WTC11 (cell line): Measurements from ENCODE around the gene ABCC4.

Experiments
- CREB1 ChIP-seq: sonication (generic); formaldehyde crosslinking; IDR thresholded peaks from 2 replicates; pipeline ENCODE4 v1.8.0; 2023; ENCODE audit warnings: mild to moderate bottlenecking, missing genetic modification reagents
- ELF4 ChIP-seq: sonication (generic); formaldehyde crosslinking; IDR thresholded peaks from 2 replicates; pipeline ENCODE4 v1.8.1; 2022; ENCODE audit warnings: low read depth, mild to moderate bottlenecking, moderate library complexity, missing genetic modification reagents
- FOXP1 ChIP-seq: sonication (generic); formaldehyde crosslinking; IDR thresholded peaks from 2 replicates; pipeline ENCODE4 v1.8.0; 2022; ENCODE audit warnings: missing genetic modification reagents, mild to moderate bottlenecking, moderate library complexity, borderline replicate concordance
- NR3C1 ChIP-seq: sonication (generic); formaldehyde crosslinking; conservative IDR thresholded peaks from 2 replicates; pipeline ENCODE4 v1.8.1; 2023; ENCODE audit warnings: low read depth, mild to moderate bottlenecking, missing genetic modification reagents
- SP1 ChIP-seq: sonication (generic); formaldehyde crosslinking; conservative IDR thresholded peaks from 2 replicates; pipeline ENCODE4 v1.8.1; 2022; ENCODE audit warnings: missing genetic modification reagents
- ZNF263 ChIP-seq: sonication (generic); formaldehyde crosslinking; IDR thresholded peaks from 2 replicates; pipeline ENCODE4 v1.8.1; 2022; ENCODE audit warnings: low read depth, mild to moderate bottlenecking, moderate library complexity, missing genetic modification reagents
- ZNF423 ChIP-seq: fragments of 250-450 bp; sonication (Bioruptor Pico); IDR thresholded peaks from 2 replicates; pipeline ENCODE4 v2.1.2; 2022; ENCODE audit warnings: mild to moderate bottlenecking, moderate library complexity
- TF ChIP-seq, protein P1 (sequence below): sonication (generic); formaldehyde crosslinking; conservative IDR thresholded peaks from 2 replicates; pipeline ENCODE4 v1.8.1; 2023; ENCODE audit warnings: mild to moderate bottlenecking, low read depth, missing genetic modification reagents, moderate library complexity
- TF ChIP-seq, protein P2 (sequence below): fragments of 200-600 bp; IDR thresholded peaks from 2 replicates; pipeline ENCODE4 v1.8.0; 2022; ENCODE audit warnings: antibody characterized with exemption
- TF ChIP-seq, protein P3 (sequence below): sonication (generic); formaldehyde crosslinking; IDR thresholded peaks from 2 replicates; pipeline ENCODE4 v1.8.1; 2023; ENCODE audit warnings: mild to moderate bottlenecking, missing genetic modification reagents
- TF ChIP-seq, protein P4 (sequence below): sonication (generic); formaldehyde crosslinking; IDR thresholded peaks from 2 replicates; pipeline ENCODE4 v1.8.1; 2023; ENCODE audit warnings: mild to moderate bottlenecking, missing genetic modification reagents, moderate library complexity
- TF ChIP-seq, protein P5 (sequence below): sonication (generic); formaldehyde crosslinking; IDR thresholded peaks from 2 replicates; pipeline ENCODE4 v1.8.1; 2023; ENCODE audit warnings: mild to moderate bottlenecking, missing genetic modification reagents, moderate library complexity
- TF ChIP-seq, protein P6 (sequence below): sonication (generic); formaldehyde crosslinking; IDR thresholded peaks from 2 replicates; pipeline ENCODE4 v1.8.0; 2022; ENCODE audit warnings: mild to moderate bottlenecking, missing genetic modification reagents
- TF ChIP-seq, protein P7 (sequence below): sonication (generic); formaldehyde crosslinking; IDR thresholded peaks from 2 replicates; pipeline ENCODE4 v1.8.0; 2022; ENCODE audit warnings: mild to moderate bottlenecking, missing genetic modification reagents

DNA sequence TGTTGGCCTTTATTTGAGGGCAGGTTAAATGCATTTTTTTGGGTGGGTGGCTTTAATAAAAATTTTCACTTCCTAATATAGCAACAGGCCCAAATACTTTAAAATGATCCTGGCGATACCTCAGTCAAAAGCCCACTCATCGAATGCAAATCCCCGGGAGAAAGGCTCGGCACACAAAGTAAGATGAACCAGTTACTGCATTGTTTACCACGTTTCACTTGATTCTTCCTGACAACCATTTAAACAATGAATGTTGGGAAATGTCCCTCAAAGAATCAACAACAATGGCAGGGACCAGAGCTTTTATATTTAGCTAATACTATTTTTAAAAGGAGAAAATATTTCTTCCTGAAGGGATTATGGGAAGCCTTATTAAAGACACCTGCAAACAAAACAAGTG is 187.7 kb downstream of the ABCC4 start:
- TF ChIP-seq, protein P1, sequence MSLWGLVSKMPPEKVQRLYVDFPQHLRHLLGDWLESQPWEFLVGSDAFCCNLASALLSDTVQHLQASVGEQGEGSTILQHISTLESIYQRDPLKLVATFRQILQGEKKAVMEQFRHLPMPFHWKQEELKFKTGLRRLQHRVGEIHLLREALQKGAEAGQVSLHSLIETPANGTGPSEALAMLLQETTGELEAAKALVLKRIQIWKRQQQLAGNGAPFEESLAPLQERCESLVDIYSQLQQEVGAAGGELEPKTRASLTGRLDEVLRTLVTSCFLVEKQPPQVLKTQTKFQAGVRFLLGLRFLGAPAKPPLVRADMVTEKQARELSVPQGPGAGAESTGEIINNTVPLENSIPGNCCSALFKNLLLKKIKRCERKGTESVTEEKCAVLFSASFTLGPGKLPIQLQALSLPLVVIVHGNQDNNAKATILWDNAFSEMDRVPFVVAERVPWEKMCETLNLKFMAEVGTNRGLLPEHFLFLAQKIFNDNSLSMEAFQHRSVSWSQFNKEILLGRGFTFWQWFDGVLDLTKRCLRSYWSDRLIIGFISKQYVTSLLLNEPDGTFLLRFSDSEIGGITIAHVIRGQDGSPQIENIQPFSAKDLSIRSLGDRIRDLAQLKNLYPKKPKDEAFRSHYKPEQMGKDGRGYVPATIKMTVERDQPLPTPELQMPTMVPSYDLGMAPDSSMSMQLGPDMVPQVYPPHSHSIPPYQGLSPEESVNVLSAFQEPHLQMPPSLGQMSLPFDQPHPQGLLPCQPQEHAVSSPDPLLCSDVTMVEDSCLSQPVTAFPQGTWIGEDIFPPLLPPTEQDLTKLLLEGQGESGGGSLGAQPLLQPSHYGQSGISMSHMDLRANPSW (CRISPR knock-in tag) = no peak
- TF ChIP-seq, protein P2, sequence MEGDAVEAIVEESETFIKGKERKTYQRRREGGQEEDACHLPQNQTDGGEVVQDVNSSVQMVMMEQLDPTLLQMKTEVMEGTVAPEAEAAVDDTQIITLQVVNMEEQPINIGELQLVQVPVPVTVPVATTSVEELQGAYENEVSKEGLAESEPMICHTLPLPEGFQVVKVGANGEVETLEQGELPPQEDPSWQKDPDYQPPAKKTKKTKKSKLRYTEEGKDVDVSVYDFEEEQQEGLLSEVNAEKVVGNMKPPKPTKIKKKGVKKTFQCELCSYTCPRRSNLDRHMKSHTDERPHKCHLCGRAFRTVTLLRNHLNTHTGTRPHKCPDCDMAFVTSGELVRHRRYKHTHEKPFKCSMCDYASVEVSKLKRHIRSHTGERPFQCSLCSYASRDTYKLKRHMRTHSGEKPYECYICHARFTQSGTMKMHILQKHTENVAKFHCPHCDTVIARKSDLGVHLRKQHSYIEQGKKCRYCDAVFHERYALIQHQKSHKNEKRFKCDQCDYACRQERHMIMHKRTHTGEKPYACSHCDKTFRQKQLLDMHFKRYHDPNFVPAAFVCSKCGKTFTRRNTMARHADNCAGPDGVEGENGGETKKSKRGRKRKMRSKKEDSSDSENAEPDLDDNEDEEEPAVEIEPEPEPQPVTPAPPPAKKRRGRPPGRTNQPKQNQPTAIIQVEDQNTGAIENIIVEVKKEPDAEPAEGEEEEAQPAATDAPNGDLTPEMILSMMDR = no peak
- TF ChIP-seq, protein P3, sequence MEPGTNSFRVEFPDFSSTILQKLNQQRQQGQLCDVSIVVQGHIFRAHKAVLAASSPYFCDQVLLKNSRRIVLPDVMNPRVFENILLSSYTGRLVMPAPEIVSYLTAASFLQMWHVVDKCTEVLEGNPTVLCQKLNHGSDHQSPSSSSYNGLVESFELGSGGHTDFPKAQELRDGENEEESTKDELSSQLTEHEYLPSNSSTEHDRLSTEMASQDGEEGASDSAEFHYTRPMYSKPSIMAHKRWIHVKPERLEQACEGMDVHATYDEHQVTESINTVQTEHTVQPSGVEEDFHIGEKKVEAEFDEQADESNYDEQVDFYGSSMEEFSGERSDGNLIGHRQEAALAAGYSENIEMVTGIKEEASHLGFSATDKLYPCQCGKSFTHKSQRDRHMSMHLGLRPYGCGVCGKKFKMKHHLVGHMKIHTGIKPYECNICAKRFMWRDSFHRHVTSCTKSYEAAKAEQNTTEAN (CRISPR knock-in tag) = no peak
- no peak for TF ChIP-seq ZNF423 (CRISPR knock-in tag)
- TF ChIP-seq NR3C1 (CRISPR knock-in tag) = no peak
- no peak for TF ChIP-seq ELF4 (CRISPR knock-in tag)
- TF ChIP-seq, protein P4, sequence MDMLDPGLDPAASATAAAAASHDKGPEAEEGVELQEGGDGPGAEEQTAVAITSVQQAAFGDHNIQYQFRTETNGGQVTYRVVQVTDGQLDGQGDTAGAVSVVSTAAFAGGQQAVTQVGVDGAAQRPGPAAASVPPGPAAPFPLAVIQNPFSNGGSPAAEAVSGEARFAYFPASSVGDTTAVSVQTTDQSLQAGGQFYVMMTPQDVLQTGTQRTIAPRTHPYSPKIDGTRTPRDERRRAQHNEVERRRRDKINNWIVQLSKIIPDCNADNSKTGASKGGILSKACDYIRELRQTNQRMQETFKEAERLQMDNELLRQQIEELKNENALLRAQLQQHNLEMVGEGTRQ = no peak
- no peak for TF ChIP-seq ZNF263 (CRISPR knock-in tag)
- TF ChIP-seq, protein P5, sequence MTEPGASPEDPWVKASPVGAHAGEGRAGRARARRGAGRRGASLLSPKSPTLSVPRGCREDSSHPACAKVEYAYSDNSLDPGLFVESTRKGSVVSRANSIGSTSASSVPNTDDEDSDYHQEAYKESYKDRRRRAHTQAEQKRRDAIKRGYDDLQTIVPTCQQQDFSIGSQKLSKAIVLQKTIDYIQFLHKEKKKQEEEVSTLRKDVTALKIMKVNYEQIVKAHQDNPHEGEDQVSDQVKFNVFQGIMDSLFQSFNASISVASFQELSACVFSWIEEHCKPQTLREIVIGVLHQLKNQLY = no peak
- TF ChIP-seq, protein P6, sequence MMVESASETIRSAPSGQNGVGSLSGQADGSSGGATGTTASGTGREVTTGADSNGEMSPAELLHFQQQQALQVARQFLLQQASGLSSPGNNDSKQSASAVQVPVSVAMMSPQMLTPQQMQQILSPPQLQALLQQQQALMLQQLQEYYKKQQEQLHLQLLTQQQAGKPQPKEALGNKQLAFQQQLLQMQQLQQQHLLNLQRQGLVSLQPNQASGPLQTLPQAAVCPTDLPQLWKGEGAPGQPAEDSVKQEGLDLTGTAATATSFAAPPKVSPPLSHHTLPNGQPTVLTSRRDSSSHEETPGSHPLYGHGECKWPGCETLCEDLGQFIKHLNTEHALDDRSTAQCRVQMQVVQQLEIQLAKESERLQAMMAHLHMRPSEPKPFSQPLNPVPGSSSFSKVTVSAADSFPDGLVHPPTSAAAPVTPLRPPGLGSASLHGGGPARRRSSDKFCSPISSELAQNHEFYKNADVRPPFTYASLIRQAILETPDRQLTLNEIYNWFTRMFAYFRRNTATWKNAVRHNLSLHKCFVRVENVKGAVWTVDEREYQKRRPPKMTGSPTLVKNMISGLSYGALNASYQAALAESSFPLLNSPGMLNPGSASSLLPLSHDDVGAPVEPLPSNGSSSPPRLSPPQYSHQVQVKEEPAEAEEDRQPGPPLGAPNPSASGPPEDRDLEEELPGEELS = no peak
- TF ChIP-seq CREB1 (CRISPR knock-in tag) = no peak
- TF ChIP-seq, protein P7, sequence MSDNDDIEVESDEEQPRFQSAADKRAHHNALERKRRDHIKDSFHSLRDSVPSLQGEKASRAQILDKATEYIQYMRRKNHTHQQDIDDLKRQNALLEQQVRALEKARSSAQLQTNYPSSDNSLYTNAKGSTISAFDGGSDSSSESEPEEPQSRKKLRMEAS (CRISPR knock-in tag) = no peak
- TF ChIP-seq FOXP1 (CRISPR knock-in tag) = no peak
- TF ChIP-seq SP1 (CRISPR knock-in tag) = no peak
